ENCODE measurements around the gene HMOX1. TPM values are rescaled to one million over a fixed set of nuclear protein-coding genes. Genes with fewer than 3 reads are reported as not detected.

HMOX1 gene
- total RNA-seq, 1 donor from 2014 or later, result 44.3 TPM

GRCh38 chr22:35421121-35421520 is 40.2 kb downstream of the HMOX1 start:
- Mint-ChIP-seq H3K36me3 (ENCODE audit: unreplicated experiment) (peaks cover 21% of the 10 kb centered on the region), H3K27me3 (ENCODE audit: unreplicated experiment) (no peaks in the 10 kb centered on the region), H3K4me3 (ENCODE audit: unreplicated experiment) (no peak overlapping the region), H3K9me3 (ENCODE audit: unreplicated experiment) (no peaks in the 10 kb centered on the region), H3K27ac (ENCODE audit: unreplicated experiment) (no peak overlapping the region), H3K4me1 (ENCODE audit: unreplicated experiment) (peaks cover 8% of the 10 kb centered on the region)
- TF ChIP-seq CTCF (IDR thresholded peaks at IDR 0.05), result no peak
- no peak for DNase-seq (ENCODE audit: extremely low spot score, unreplicated experiment)

- no peak for DNase-seq (ENCODE audit: extremely low spot score, unreplicated experiment)
- H3K4me1 Mint-ChIP-seq (ENCODE audit: unreplicated experiment), result peaks cover 16% of the 10 kb centered on the region
- peaks cover 17% of the 10 kb centered on the region for H3K36me3 Mint-ChIP-seq (ENCODE audit: unreplicated experiment)
- H3K9me3 Mint-ChIP-seq (ENCODE audit: unreplicated experiment), result no peaks in the 10 kb centered on the region
- H3K4me3 Mint-ChIP-seq (ENCODE audit: unreplicated experiment), result no peak overlapping the region
- TF ChIP-seq CTCF (IDR thresholded peaks at IDR 0.05), result no peak
- no peak overlapping the region for H3K27ac Mint-ChIP-seq (ENCODE audit: unreplicated experiment)
- no peaks in the 10 kb centered on the region for H3K27me3 Mint-ChIP-seq (ENCODE audit: unreplicated experiment)
These were observed 41.2 kb downstream of the HMOX1 start for GRCh38 chr22:35422145-35422544.

GRCh38 chr22:35422936-35423335 is 42.0 kb downstream of the HMOX1 start:
- H3K4me1 Mint-ChIP-seq (ENCODE audit: unreplicated experiment), result peaks cover 16% of the 10 kb centered on the region
- no peak for TF ChIP-seq CTCF (IDR thresholded peaks at IDR 0.05)
- no peak for DNase-seq (ENCODE audit: extremely low spot score, unreplicated experiment)

GRCh38 chr22:35424081-35424480 is 43.2 kb downstream of the HMOX1 start:
- no peak overlapping the region for H3K4me3 Mint-ChIP-seq (ENCODE audit: unreplicated experiment)
- no peaks in the 10 kb centered on the region for H3K9me3 Mint-ChIP-seq (ENCODE audit: unreplicated experiment)
- H3K27ac Mint-ChIP-seq (ENCODE audit: unreplicated experiment), result no peak overlapping the region
- peaks cover 16% of the 10 kb centered on the region for H3K4me1 Mint-ChIP-seq (ENCODE audit: unreplicated experiment)
- no peak for DNase-seq (ENCODE audit: extremely low spot score, unreplicated experiment)
- peaks cover 14% of the 10 kb centered on the region for H3K36me3 Mint-ChIP-seq (ENCODE audit: unreplicated experiment)
- no peaks in the 10 kb centered on the region for H3K27me3 Mint-ChIP-seq (ENCODE audit: unreplicated experiment)
- no peak for TF ChIP-seq CTCF (IDR thresholded peaks at IDR 0.05)

More at GRCh38 chr22:35422936-35423335, 42.0 kb downstream of the HMOX1 start:
- H3K4me3 Mint-ChIP-seq (ENCODE audit: unreplicated experiment), result no peak overlapping the region
- peaks cover 15% of the 10 kb centered on the region for H3K36me3 Mint-ChIP-seq (ENCODE audit: unreplicated experiment)
- no peaks in the 10 kb centered on the region for H3K27me3 Mint-ChIP-seq (ENCODE audit: unreplicated experiment)
- H3K27ac Mint-ChIP-seq (ENCODE audit: unreplicated experiment), result no peak overlapping the region
- no peaks in the 10 kb centered on the region for H3K9me3 Mint-ChIP-seq (ENCODE audit: unreplicated experiment)

GRCh38 chr22:35424761-35425160 is 43.9 kb downstream of the HMOX1 start:
- no peak for DNase-seq (ENCODE audit: extremely low spot score, unreplicated experiment)
- no peak overlapping the region for H3K27ac Mint-ChIP-seq (ENCODE audit: unreplicated experiment)

More at GRCh38 chr22:35424761-35425160, 43.9 kb downstream of the HMOX1 start:
- no peaks in the 10 kb centered on the region for H3K27me3 Mint-ChIP-seq (ENCODE audit: unreplicated experiment)
- no peak overlapping the region for H3K4me3 Mint-ChIP-seq (ENCODE audit: unreplicated experiment)
- no peak for TF ChIP-seq CTCF (IDR thresholded peaks at IDR 0.05)
- peaks cover 14% of the 10 kb centered on the region for H3K36me3 Mint-ChIP-seq (ENCODE audit: unreplicated experiment)
- H3K4me1 Mint-ChIP-seq (ENCODE audit: unreplicated experiment), result peaks cover 16% of the 10 kb centered on the region
- no peaks in the 10 kb centered on the region for H3K9me3 Mint-ChIP-seq (ENCODE audit: unreplicated experiment)

Data from osteocyte (in vitro differentiated cells).